Measurements from ENCODE around the gene HOXD12. TPM values are rescaled to one million over a fixed set of nuclear protein-coding genes. Genes with fewer than 3 reads are reported as not detected.

HOXD12 gene
- polyA plus RNA-seq, 1 donor (not counting 4 experiments of a cell fraction or from before 2014, with no cell fraction given), result not detected

- H3K36me3 ChIP-seq (ENCODE audit: control insufficient read depth in 2 of 2, extremely low read depth in 1 of 2, insufficient read depth in 2 of 2, low read length in 2 of 2), result no peaks in the 10 kb centered on the region
- no peak overlapping the region for H3K27ac ChIP-seq (ENCODE audit: control insufficient read depth, insufficient read depth, low read length)
- dilution Hi-C loops (cut with MboI; ENCODE audit: extremely low pct_ligation_motif_present, low sequenced_read_pairs), result no loop called here
- no peak for DNase-seq (ENCODE audit: low read depth, low spot score)
- H3K9ac ChIP-seq (ENCODE audit: control insufficient read depth, extremely low read depth, insufficient read depth, low read length), result no peak overlapping the region
- H3K9me1 ChIP-seq (ENCODE audit: control insufficient read depth, extremely low read depth, insufficient read depth, low read length), result no peaks in the 10 kb centered on the region
- no peak overlapping the region for H2AFZ ChIP-seq (ENCODE audit: control insufficient read depth, low read length)
- TF ChIP-seq CTCF (optimal IDR thresholded peaks at IDR 0.05 in 1 of 3, IDR thresholded peaks at IDR 0.05 in 1 of 3, conservative IDR thresholded peaks at IDR 0.05 in 1 of 3; ENCODE audit: extremely low read depth in 1 of 3, insufficient read depth in 2 of 3, low read length in 3 of 3), result no peak
- no peaks in the 10 kb centered on the region for H3K9me3 ChIP-seq (ENCODE audit: control insufficient read depth, low read depth, low read length)
- peaks cover 94% of the 10 kb centered on the region for H3K27me3 ChIP-seq (ENCODE audit: control insufficient read depth, extremely low read depth, insufficient read depth, low read length)
- no peak for FAIRE-seq
- no peaks in the 10 kb centered on the region for H3K79me2 ChIP-seq (ENCODE audit: control insufficient read depth, insufficient read depth, low read length)
- no peaks in the 10 kb centered on the region for H4K20me1 ChIP-seq (ENCODE audit: control insufficient read depth, extremely low read depth, insufficient read depth, low read length)
- H3K4me2 ChIP-seq (ENCODE audit: control insufficient read depth, extremely low read depth, insufficient read depth, low read depth, low read length), result no peak overlapping the region
- no peak overlapping the region for H3K4me3 ChIP-seq (ENCODE audit: control insufficient read depth in 2 of 3, extremely low read depth in 1 of 3, insufficient read depth in 2 of 3, low read depth in 1 of 3, low read length in 3 of 3)
- no peaks in the 10 kb centered on the region for H3K4me1 ChIP-seq (ENCODE audit: control insufficient read depth, extremely low read depth, insufficient read depth, low read length)
These were observed 49.3 kb downstream of the HOXD12 start for GRCh38 chr2:176148751-176149421.

- no peak overlapping the region for H3K27ac ChIP-seq (ENCODE audit: control insufficient read depth, insufficient read depth, low read length)
- FAIRE-seq, result no peak
- H3K9ac ChIP-seq (ENCODE audit: control insufficient read depth, extremely low read depth, insufficient read depth, low read length), result no peak overlapping the region
- no peaks in the 10 kb centered on the region for H3K9me1 ChIP-seq (ENCODE audit: control insufficient read depth, extremely low read depth, insufficient read depth, low read length)
- TF ChIP-seq CTCF (optimal IDR thresholded peaks at IDR 0.05 in 1 of 3, IDR thresholded peaks at IDR 0.05 in 1 of 3, conservative IDR thresholded peaks at IDR 0.05 in 1 of 3; ENCODE audit: extremely low read depth in 1 of 3, insufficient read depth in 2 of 3, low read length in 3 of 3) (no peak), EZH2 (IDR thresholded peaks at IDR 0.05; ENCODE audit: low read length) (no peak)
- no peak for DNase-seq (ENCODE audit: low read depth, low spot score)
- peaks cover 93% of the 10 kb centered on the region for H3K27me3 ChIP-seq (ENCODE audit: control insufficient read depth, extremely low read depth, insufficient read depth, low read length)
- no peaks in the 10 kb centered on the region for H3K9me3 ChIP-seq (ENCODE audit: control insufficient read depth, low read depth, low read length)
- H3K4me3 ChIP-seq (ENCODE audit: control insufficient read depth in 2 of 3, extremely low read depth in 1 of 3, insufficient read depth in 2 of 3, low read depth in 1 of 3, low read length in 3 of 3), result no peak overlapping the region
- no peaks in the 10 kb centered on the region for H3K79me2 ChIP-seq (ENCODE audit: control insufficient read depth, insufficient read depth, low read length)
- H3K4me2 ChIP-seq (ENCODE audit: control insufficient read depth, extremely low read depth, insufficient read depth, low read depth, low read length), result no peak overlapping the region
- dilution Hi-C loops (cut with MboI; ENCODE audit: extremely low pct_ligation_motif_present, low sequenced_read_pairs), result no loop called here
- H4K20me1 ChIP-seq (ENCODE audit: control insufficient read depth, extremely low read depth, insufficient read depth, low read length), result no peaks in the 10 kb centered on the region
- no peak overlapping the region for H2AFZ ChIP-seq (ENCODE audit: control insufficient read depth, low read length)
- no peaks in the 10 kb centered on the region for H3K4me1 ChIP-seq (ENCODE audit: control insufficient read depth, extremely low read depth, insufficient read depth, low read length)
- H3K36me3 ChIP-seq (ENCODE audit: control insufficient read depth in 2 of 2, extremely low read depth in 1 of 2, insufficient read depth in 2 of 2, low read length in 2 of 2), result no peaks in the 10 kb centered on the region
These were observed 49.9 kb downstream of the HOXD12 start for GRCh38 chr2:176149481-176149938.

All from keratinocyte (primary cell).